SU-DHL-6 (cell line): ENCODE data around the gene LPAR4.
"Not testable (repeated sequence)": the region's sequence is repeated elsewhere in the genome, so short reads cannot be mapped to it uniquely, and the experiment has no call there.

Source experiments
- EZH2phosphoT487 ChIP-seq: fragments of 200-600 bp; sonication (generic), shearing (Covaris generic); conservative IDR thresholded peaks from 2 replicates; pipeline ENCODE4 v1.6.1; 2018; ENCODE audit warnings: mild to moderate bottlenecking, antibody characterized with exemption, low read length, moderate library complexity, mixed read lengths
- TF ChIP-seq, protein P1 (sequence below): fragments of 200-600 bp; sonication (generic); IDR thresholded peaks from one replicate; pipeline ENCODE4 v1.5.1; 2017; ENCODE audit warnings: antibody characterized with exemption, mild to moderate bottlenecking, low read length, moderate library complexity; ENCODE audit not compliant: insufficient read depth, poor library complexity, severe bottlenecking

DNA sequence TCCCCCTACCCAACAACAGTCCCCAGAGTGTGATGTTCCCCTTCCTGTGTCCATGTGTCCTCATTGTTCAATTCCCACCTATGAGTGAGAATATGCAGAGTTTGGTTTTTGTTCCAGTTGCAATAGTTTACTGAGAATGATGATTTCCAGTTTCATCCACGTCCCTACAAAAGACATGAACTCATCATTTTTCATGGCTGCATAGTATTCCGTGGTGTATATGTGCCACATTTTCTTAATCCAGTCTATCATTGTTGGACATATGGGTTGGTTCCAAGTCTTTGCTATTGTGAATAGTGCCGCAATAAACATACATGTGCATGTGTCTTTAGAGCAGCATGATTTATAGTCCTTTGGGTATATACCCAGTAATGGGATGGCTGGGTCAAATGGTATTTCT lies 55.0 kb downstream of the LPAR4 start:
- TF ChIP-seq, protein P1, sequence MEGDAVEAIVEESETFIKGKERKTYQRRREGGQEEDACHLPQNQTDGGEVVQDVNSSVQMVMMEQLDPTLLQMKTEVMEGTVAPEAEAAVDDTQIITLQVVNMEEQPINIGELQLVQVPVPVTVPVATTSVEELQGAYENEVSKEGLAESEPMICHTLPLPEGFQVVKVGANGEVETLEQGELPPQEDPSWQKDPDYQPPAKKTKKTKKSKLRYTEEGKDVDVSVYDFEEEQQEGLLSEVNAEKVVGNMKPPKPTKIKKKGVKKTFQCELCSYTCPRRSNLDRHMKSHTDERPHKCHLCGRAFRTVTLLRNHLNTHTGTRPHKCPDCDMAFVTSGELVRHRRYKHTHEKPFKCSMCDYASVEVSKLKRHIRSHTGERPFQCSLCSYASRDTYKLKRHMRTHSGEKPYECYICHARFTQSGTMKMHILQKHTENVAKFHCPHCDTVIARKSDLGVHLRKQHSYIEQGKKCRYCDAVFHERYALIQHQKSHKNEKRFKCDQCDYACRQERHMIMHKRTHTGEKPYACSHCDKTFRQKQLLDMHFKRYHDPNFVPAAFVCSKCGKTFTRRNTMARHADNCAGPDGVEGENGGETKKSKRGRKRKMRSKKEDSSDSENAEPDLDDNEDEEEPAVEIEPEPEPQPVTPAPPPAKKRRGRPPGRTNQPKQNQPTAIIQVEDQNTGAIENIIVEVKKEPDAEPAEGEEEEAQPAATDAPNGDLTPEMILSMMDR: not testable (repeated sequence)
- TF ChIP-seq EZH2phosphoT487: not testable (repeated sequence)
